DMS53 treated with DMSO at 0.1 percent for 48 hours (cell line): ENCODE data around the gene ARHGAP45.
A peak's percentile ranks its signal among the peaks of the same experiment; 100 is the strongest.
"Not testable (repeated sequence)": the region's sequence is repeated elsewhere in the genome, so short reads cannot be mapped to it uniquely, and the experiment has no call there.

ENCODE experiments used
- DNase-seq: peaks from one replicate; lab custom pipeline; 2025; ENCODE audit not compliant: unreplicated experiment; lab: John Stamatoyannopoulos, UW

The ARHGAP45 gene

GRCh38 chr19:1066748-1067340 lies at the start of gene ARHGAP45:
Gene ARHGAP45 (plus strand): TSS chr19:1067167. CDS start chr19:1067406, 239 bp downstream.
- DNase-seq: no peak

- DNase-seq: no peak
Observed at GRCh38 chr19:1017906-1018305, 49.1 kb upstream of the ARHGAP45 start.

- DNase-seq: no peak
Observed at GRCh38 chr19:1018393-1018792, 48.6 kb upstream of the ARHGAP45 start.

DNA sequence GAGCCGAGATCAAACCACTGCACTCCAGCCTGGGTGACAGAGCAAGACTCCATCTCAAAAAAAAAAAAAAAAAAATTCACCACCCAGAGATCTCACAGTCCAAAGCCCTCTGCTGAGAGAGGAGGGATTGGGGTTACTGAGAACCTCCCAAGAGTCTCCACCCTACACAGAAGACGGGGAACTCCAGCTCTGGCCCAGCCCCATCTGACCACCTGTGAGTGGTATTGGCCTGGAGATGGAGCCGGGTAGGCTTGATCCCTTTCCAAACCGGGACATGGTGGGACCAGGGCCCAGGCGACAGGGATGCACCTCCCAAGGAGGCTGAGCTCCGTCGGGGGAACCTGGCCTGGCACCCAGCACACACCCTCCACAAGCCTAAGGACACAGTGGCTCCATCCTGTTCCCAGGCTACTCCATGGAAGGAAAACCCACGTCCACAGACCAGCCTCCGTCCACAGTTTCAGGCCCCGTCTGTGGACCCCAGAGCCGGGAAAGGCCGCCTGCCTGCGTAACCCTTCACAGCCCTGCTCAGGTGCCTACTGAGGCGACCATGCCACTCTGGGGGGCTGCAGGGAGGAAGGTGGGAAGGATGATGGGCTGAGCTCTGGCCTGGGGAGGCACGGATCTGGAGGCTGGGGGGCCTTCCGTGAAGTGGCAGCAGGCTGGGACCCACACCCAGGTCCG lies 47.9 kb upstream of the ARHGAP45 start:
- DNase-seq: no peak

GRCh38 chr19:1019616-1019961 lies 47.4 kb upstream of the ARHGAP45 start:
- DNase-seq: no peak

GRCh38 chr19:1019980-1020867 lies 46.7 kb upstream of the ARHGAP45 start:
- DNase-seq: no peak

GRCh38 chr19:1020868-1021425 lies 46.0 kb upstream of the ARHGAP45 start, which contains the start of gene TMEM259:
Gene TMEM259 (minus strand): TSS chr19:1021123. CDS start chr19:1020996, 127 bp downstream.
- DNase-seq: peak; percentile 85

- not testable (repeated sequence) for DNase-seq
Observed at GRCh38 chr19:1023883-1024188, 43.1 kb upstream of the ARHGAP45 start.

DNA sequence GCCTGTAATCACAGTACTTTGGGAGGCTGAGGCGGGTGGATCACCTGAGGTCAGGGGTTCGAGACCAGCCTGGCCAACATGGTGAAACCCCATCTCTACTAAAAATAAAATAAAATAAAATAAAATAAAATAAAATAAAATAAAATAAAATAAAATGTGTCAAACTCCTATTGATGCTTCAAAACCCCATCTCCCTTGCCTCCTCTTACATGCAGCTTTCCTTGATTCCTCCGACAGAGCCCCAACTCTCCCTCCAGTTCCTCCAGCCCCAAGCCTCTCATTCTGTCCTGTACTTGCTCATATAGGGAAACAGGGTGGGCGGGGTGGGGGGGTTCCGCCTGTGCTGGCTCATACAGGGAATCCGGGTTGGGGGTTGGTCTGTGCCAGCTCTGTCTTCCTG lies 41.9 kb upstream of the ARHGAP45 start:
- not testable (repeated sequence) for DNase-seq

DNA sequence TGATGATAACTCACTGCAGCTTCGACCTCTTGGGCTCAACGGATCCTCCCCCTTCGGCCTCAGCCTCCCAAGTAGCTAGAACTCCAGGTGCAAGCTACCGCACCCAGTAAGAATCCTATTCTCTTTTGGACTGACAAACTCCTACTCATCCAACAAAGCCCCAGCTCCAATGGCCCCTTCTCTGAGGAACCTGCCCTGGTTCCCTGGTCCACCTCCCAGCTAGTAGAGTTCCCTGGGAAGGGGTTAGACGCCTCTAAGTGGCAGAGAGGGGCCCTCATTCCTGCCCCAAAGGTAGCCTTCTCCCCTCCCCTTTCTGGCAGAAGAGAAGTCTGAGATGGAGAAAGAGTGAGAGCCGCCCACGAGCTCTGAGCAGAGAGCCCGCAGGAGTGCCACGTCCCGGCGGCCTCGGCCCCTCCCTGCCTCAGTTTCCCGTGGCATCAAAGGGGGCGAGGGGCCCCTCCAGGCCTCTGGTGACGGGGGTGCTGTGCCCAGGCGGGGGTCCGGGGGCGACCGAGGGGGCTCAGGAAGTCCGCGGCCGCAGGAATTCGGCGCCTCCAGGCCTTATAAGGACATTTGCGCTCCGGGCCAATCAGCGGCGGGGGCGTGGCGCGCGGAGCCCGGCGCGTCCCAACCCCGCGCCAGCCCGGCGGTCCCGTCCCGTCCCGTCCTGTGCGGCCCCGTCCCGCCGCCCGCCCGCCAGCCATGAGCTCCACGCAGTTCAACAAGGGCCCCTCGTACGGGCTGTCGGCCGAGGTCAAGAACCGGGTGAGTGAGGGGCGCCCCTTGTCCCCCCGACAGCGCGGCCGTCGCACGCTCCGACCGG lies 40.8 kb upstream of the ARHGAP45 start, which contains the start of gene CNN2:
CNN2 (plus strand) TSS at position 649 of the 823 bp plus-strand sequence; CDS start at position 703, 54 bp downstream.
- peak; percentile 51 for DNase-seq

GRCh38 chr19:1026783-1027649 lies 40.0 kb upstream of the ARHGAP45 start:
- DNase-seq: no peak

DNA sequence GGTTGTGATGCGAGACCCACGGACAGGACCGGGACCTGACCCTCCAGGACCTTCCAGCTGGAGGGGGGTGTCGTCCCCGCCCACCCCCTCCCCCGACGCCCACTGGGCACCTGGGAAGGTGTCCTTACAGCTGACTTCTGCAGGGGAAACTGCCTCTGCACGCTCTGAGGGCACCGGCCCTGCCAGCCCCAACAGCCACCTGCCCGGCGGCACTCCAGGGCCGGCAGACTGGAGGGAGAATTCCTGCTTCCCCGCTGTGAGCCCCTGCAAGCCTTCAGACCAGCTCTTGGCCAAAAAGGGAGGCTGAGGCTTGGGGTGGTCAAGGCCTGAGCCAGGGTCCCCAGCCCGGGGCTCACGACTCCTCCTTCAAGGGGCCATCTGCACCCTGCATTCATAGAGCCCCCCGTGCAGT lies 39.3 kb upstream of the ARHGAP45 start:
- peak; percentile 12 for DNase-seq

GRCh38 chr19:1028062-1028926 lies 38.7 kb upstream of the ARHGAP45 start:
- peak; percentile 21 for DNase-seq

DNA sequence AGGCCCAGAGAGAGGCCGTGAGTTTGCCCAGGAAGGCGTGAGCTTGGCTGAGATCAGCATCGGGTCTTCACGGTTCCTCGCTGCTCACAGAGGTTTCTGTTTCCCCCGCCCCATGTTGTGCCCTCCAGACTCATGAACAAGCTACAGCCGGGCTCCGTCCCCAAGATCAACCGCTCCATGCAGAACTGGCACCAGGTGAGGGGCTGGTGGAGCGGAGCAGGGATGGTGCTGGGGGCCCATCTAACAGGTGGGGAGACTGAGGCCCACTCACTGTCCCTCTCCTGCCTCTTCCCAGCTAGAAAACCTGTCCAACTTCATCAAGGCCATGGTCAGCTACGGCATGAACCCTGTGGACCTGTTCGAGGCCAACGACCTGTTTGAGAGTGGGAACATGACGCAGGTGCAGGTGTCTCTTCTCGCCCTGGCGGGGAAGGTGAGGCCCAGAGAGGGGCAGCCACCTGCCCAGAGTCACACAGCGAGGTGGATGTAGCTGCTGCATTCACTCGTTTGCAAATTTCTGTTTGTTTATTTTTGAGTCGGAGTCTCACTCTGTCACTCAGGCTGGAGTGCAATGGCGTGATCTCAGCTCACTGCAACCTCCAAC lies 34.6 kb upstream of the ARHGAP45 start:
- no peak for DNase-seq

DNA sequence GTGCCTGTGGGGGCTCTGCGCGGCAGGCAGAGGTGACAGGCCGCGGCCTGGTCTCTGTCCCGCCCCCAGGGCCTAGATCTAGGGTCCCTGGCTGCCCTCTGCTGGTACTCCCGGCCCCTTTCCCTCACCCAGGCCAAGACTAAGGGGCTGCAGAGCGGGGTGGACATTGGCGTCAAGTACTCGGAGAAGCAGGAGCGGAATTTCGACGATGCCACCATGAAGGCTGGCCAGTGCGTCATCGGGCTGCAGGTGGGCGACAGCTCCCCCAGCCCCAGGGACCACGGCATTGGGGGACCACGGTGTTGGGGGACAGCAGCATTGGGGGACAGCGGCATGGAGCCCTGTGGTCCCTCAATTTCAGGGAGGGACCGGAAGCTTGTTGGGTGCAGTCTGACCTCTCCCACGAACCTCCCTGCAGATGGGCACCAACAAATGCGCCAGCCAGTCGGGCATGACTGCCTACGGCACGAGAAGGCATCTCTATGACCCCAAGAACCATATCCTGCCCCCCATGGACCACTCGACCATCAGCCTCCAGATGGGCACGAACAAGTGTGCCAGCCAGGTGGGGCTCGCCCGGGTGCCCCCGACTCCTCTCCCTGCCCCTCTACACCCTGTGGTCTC lies 30.9 kb upstream of the ARHGAP45 start:
- DNase-seq: no peak

DNA sequence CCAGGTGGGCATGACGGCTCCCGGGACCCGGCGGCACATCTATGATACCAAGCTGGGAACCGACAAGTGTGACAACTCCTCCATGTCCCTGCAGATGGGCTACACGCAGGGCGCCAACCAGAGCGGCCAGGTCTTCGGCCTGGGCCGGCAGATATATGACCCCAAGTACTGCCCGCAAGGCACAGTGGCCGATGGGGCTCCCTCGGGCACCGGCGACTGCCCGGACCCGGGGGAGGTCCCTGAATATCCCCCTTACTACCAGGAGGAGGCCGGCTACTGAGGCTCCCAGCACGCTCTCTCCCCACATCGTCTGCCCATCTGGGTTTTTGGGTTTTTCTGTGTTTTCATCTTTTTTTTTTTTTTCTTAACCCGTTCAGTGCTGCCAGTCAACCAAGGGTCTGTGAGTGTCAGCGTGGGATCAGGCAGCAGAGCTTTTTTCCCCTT lies 29.3 kb upstream of the ARHGAP45 start:
- no peak for DNase-seq

DNA sequence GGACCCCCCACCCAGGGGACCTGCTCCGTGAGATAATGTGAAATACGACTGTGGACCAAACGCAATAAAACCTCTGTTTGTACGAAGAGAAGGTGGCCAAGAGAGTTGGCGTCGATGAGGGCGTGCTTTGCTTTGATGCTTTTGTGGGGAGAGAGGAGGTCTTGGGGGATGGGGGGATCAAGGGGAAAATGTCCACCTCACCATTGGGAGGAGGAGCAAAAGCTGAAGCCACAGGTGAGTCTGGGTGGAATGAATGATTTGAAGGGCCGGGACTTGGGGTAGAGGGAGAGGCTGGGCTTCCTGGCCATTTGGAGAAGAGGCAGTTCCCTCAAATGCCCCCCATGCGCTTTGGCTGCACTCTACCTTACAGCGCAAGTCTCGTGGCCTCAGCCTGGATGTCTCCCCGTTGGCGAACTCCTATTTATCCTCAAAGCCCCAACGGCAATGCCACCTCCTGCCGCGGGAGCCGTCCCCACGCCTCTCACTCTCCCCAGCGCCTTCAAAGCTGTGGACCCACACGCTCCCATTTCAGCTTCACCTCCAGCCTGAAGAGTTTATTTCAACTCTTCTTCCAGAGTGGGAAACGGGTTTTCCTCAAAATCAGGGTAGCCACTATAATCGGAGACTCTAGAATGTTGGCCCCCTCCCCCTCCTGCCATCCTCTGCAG lies 27.9 kb upstream of the ARHGAP45 start:
- no peak for DNase-seq
